Neural cell (in vitro differentiated cells): ENCODE data around the gene RFESD. TPM values are rescaled to one million over a fixed set of nuclear protein-coding genes. Genes with fewer than 3 reads are reported as not detected.

Experiments
- H2AFZ ChIP-seq: fragments of 200-600, 300-800 bp; sonication (generic), shearing (Covaris generic); 2 replicates; pipeline ENCODE4 v1.6.0; 2014; ENCODE audit warnings: low read depth, mild to moderate bottlenecking, antibody characterized with exemption, low read length, moderate library complexity
- H3F3A ChIP-seq: fragments of 200-600 bp; shearing (Covaris generic); 2 replicates; pipeline ENCODE4 v1.6.1; 2016; ENCODE audit warnings: mild to moderate bottlenecking, moderate library complexity, mixed read lengths, antibody characterized with exemption, low read length; ENCODE audit not compliant: insufficient read depth, poor library complexity, severe bottlenecking
- H3K27ac ChIP-seq: fragments of 200-600, 300-800 bp; sonication (generic), shearing (Covaris generic); 2 replicates; pipeline ENCODE4 v1.5.1; 2014; ENCODE audit warnings: mild to moderate bottlenecking, low read length, moderate library complexity
- H3K27me3 ChIP-seq: fragments of 300-800, 200-600 bp; sonication (generic), shearing (Covaris generic); 2 replicates; pipeline ENCODE4 v1.6.0; 2014; ENCODE audit warnings: mild to moderate bottlenecking, low read depth, low read length, moderate library complexity; ENCODE audit not compliant: insufficient read depth
- H3K36me3 ChIP-seq: fragments of 300-800, 200-600 bp; sonication (generic), shearing (Covaris generic); 2 replicates; pipeline ENCODE4 v1.5.1; 2014; ENCODE audit warnings: mild to moderate bottlenecking, antibody characterized with exemption, low read length, moderate library complexity; ENCODE audit not compliant: insufficient read depth
- H3K4me2 ChIP-seq: fragments of 300-800, 200-600 bp; sonication (generic), shearing (Covaris generic); 2 replicates; pipeline ENCODE4 v1.6.0; 2014; ENCODE audit warnings: mild to moderate bottlenecking, low read length
- H3K4me3 ChIP-seq: fragments of 300-800, 200-600 bp; sonication (generic), shearing (Covaris generic); 2 replicates; pipeline ENCODE4 v1.5.1; 2014; ENCODE audit warnings: mild to moderate bottlenecking, low read length, moderate library complexity
- H3K79me2 ChIP-seq: fragments of 200-600 bp; shearing (Covaris generic); replicated peaks from 2 replicates; pipeline ENCODE4 v1.6.0; 2014; ENCODE audit warnings: mild to moderate bottlenecking, low read length, moderate library complexity; ENCODE audit not compliant: insufficient read depth
- H3K9ac ChIP-seq: fragments of 300-800, 200-600 bp; sonication (generic), shearing (Covaris generic); 2 replicates; pipeline ENCODE4 v1.6.1; 2016; ENCODE audit warnings: mild to moderate bottlenecking, low read length, mixed read lengths
- H3K9me2 ChIP-seq: fragments of 200-600 bp; shearing (Covaris generic); 2 replicates; pipeline ENCODE4 v1.6.1; 2016; ENCODE audit warnings: mild to moderate bottlenecking, low read length, mixed read lengths; ENCODE audit not compliant: insufficient read depth
- H3K9me3 ChIP-seq: fragments of 200-600, 300-800 bp; sonication (generic), shearing (Covaris generic); 2 replicates; pipeline ENCODE4 v1.6.1; 2016; ENCODE audit warnings: mild to moderate bottlenecking, mixed run types, low read length, moderate library complexity, mixed read lengths
- H4K20me1 ChIP-seq: fragments of 200-600 bp; shearing (Covaris generic); 2 replicates; pipeline ENCODE4 v1.6.1; 2016; ENCODE audit warnings: mild to moderate bottlenecking, mixed run types; ENCODE audit not compliant: insufficient read depth
- EP300 ChIP-seq: fragments of 450-650 bp; conservative IDR thresholded peaks from 2 replicates; pipeline ENCODE4 v1.6.1; 2014; ENCODE audit warnings: antibody characterized with exemption, mild to moderate bottlenecking, moderate library complexity; ENCODE audit not compliant: poor library complexity, severe bottlenecking
- EZH2 ChIP-seq: fragments of 200-600, 300-800 bp; shearing (Covaris generic), sonication (generic); IDR thresholded peaks from 2 replicates; pipeline ENCODE4 v1.6.1; 2014; ENCODE audit warnings: antibody characterized with exemption, low read length, borderline replicate concordance, mild to moderate bottlenecking; ENCODE audit not compliant: insufficient read depth, poor library complexity, severe bottlenecking
- MXI1 ChIP-seq: fragments of 450-650 bp; conservative IDR thresholded peaks from 2 replicates; pipeline ENCODE4 v1.6.1; 2014; ENCODE audit warnings: antibody characterized with exemption, mild to moderate bottlenecking; ENCODE audit not compliant: poor library complexity, severe bottlenecking
- POLR2AphosphoS5 ChIP-seq: IDR thresholded peaks from 2 replicates; pipeline ENCODE4 v1.6.1; 2012
- RAD21 ChIP-seq: fragments of 450-650 bp; conservative IDR thresholded peaks from 2 replicates; pipeline ENCODE4 v1.6.1; 2014; ENCODE audit warnings: antibody characterized with exemption, mild to moderate bottlenecking, moderate library complexity
- SMC3 ChIP-seq: fragments of 450-650 bp; conservative IDR thresholded peaks from 2 replicates; pipeline ENCODE4 v1.6.1; 2014; ENCODE audit warnings: antibody characterized with exemption, mild to moderate bottlenecking, moderate library complexity; ENCODE audit not compliant: poor library complexity
- TAF1 ChIP-seq: IDR thresholded peaks from 2 replicates; pipeline ENCODE4 v1.6.1; 2012; ENCODE audit warnings: low read depth
- polyA plus RNA-seq: library from polyadenylated mRNA; depleted of rRNA; stranded (reverse); fragments of >200 nt; gene quantifications from 2 replicates; pipeline ENCODE4 v1.2.3, GENCODE V29; 2014
- TF ChIP-seq, protein P1 (sequence below): IDR thresholded peaks from 2 replicates; pipeline ENCODE4 v1.6.1; 2012; ENCODE audit warnings: borderline replicate concordance
- TF ChIP-seq, protein P2 (sequence below): fragments of 450-650 bp; IDR thresholded peaks from 2 replicates; pipeline ENCODE4 v1.5.1; 2014; ENCODE audit warnings: antibody characterized with exemption, mild to moderate bottlenecking, moderate library complexity; ENCODE audit not compliant: poor library complexity, severe bottlenecking

RFESD gene
- polyA plus RNA-seq, 1 donor from 2014 or later, result not detected

GRCh38 chr5:95610546-95610945, 36.0 kb upstream of the RFESD start:
- Histone ChIP-seq H4K20me1 (no peaks in the 10 kb centered on the region), H2AFZ (no peak overlapping the region), H3K27me3 (no peaks in the 10 kb centered on the region), H3K36me3 (no peaks in the 10 kb centered on the region), H3K4me2 (no peak overlapping the region), H3K9me2 (no peaks in the 10 kb centered on the region), H3K27ac (no peak overlapping the region), H3K79me2 (no peaks in the 10 kb centered on the region), H3F3A (no peaks in the 10 kb centered on the region), H3K4me3 (no peak overlapping the region), H3K9ac (no peak overlapping the region), H3K9me3 (no peaks in the 10 kb centered on the region)
- TF ChIP-seq MXI1, result no peak
- TF ChIP-seq EP300, result no peak
- TF ChIP-seq, protein P1, sequence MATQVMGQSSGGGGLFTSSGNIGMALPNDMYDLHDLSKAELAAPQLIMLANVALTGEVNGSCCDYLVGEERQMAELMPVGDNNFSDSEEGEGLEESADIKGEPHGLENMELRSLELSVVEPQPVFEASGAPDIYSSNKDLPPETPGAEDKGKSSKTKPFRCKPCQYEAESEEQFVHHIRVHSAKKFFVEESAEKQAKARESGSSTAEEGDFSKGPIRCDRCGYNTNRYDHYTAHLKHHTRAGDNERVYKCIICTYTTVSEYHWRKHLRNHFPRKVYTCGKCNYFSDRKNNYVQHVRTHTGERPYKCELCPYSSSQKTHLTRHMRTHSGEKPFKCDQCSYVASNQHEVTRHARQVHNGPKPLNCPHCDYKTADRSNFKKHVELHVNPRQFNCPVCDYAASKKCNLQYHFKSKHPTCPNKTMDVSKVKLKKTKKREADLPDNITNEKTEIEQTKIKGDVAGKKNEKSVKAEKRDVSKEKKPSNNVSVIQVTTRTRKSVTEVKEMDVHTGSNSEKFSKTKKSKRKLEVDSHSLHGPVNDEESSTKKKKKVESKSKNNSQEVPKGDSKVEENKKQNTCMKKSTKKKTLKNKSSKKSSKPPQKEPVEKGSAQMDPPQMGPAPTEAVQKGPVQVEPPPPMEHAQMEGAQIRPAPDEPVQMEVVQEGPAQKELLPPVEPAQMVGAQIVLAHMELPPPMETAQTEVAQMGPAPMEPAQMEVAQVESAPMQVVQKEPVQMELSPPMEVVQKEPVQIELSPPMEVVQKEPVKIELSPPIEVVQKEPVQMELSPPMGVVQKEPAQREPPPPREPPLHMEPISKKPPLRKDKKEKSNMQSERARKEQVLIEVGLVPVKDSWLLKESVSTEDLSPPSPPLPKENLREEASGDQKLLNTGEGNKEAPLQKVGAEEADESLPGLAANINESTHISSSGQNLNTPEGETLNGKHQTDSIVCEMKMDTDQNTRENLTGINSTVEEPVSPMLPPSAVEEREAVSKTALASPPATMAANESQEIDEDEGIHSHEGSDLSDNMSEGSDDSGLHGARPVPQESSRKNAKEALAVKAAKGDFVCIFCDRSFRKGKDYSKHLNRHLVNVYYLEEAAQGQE, result no peak
- TF ChIP-seq EZH2, result no peak
- no peak for TF ChIP-seq POLR2AphosphoS5
- TF ChIP-seq, protein P2, sequence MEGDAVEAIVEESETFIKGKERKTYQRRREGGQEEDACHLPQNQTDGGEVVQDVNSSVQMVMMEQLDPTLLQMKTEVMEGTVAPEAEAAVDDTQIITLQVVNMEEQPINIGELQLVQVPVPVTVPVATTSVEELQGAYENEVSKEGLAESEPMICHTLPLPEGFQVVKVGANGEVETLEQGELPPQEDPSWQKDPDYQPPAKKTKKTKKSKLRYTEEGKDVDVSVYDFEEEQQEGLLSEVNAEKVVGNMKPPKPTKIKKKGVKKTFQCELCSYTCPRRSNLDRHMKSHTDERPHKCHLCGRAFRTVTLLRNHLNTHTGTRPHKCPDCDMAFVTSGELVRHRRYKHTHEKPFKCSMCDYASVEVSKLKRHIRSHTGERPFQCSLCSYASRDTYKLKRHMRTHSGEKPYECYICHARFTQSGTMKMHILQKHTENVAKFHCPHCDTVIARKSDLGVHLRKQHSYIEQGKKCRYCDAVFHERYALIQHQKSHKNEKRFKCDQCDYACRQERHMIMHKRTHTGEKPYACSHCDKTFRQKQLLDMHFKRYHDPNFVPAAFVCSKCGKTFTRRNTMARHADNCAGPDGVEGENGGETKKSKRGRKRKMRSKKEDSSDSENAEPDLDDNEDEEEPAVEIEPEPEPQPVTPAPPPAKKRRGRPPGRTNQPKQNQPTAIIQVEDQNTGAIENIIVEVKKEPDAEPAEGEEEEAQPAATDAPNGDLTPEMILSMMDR, result no peak
- TF ChIP-seq TAF1, result no peak
- no peak for TF ChIP-seq SMC3
- TF ChIP-seq RAD21, result no peak

- H3K36me3 ChIP-seq, result no peaks in the 10 kb centered on the region
- H4K20me1 ChIP-seq, result no peaks in the 10 kb centered on the region
- no peak overlapping the region for H3K27ac ChIP-seq
- H3K9me3 ChIP-seq, result no peaks in the 10 kb centered on the region
- no peak overlapping the region for H2AFZ ChIP-seq
- H3K79me2 ChIP-seq, result no peaks in the 10 kb centered on the region
- H3K4me3 ChIP-seq, result no peak overlapping the region
- H3F3A ChIP-seq, result no peaks in the 10 kb centered on the region
- H3K4me2 ChIP-seq, result no peak overlapping the region
- H3K27me3 ChIP-seq, result no peaks in the 10 kb centered on the region
- no peaks in the 10 kb centered on the region for H3K9me2 ChIP-seq
- no peak for TF ChIP-seq TAF1
- no peak for TF ChIP-seq EP300
- TF ChIP-seq, protein P2, result no peak
- no peak for TF ChIP-seq EZH2
- no peak for TF ChIP-seq MXI1
- TF ChIP-seq SMC3, result no peak
- TF ChIP-seq, protein P1, result no peak
- TF ChIP-seq RAD21, result no peak
- no peak for TF ChIP-seq POLR2AphosphoS5
- no peak overlapping the region for H3K9ac ChIP-seq
These were observed 35.2 kb upstream of the RFESD start for GRCh38 chr5:95611396-95611795.
